ENCODE results near the gene ANXA2.

DNA sequence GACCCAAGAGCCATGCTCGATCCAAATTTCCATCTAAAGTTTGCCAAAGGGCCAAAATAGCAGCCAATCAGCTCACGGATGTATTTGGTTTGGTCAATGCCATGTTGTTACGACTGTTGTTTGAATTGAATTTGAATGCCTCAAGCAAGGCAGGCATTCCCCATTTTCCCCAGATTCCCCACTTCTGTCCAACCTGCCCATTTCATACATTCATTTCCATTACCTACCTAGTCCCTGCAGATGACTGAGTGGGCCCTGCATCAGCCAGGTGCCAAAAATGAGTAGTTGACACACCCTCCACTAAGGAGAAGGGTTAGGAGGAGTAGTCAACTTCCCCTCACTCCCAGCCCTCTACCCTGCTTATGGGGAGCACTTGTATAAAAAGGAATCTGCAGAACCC, 51.7 kb downstream of the ANXA2 start:
- TF ChIP-seq, protein P1, sequence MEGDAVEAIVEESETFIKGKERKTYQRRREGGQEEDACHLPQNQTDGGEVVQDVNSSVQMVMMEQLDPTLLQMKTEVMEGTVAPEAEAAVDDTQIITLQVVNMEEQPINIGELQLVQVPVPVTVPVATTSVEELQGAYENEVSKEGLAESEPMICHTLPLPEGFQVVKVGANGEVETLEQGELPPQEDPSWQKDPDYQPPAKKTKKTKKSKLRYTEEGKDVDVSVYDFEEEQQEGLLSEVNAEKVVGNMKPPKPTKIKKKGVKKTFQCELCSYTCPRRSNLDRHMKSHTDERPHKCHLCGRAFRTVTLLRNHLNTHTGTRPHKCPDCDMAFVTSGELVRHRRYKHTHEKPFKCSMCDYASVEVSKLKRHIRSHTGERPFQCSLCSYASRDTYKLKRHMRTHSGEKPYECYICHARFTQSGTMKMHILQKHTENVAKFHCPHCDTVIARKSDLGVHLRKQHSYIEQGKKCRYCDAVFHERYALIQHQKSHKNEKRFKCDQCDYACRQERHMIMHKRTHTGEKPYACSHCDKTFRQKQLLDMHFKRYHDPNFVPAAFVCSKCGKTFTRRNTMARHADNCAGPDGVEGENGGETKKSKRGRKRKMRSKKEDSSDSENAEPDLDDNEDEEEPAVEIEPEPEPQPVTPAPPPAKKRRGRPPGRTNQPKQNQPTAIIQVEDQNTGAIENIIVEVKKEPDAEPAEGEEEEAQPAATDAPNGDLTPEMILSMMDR (IDR thresholded peaks at IDR 0.05) = no peak
- TF ChIP-seq EZH2 (IDR thresholded peaks at IDR 0.05; ENCODE audit: borderline replicate concordance, insufficient read depth, low read depth, low read length, poor library complexity, severe bottlenecking) = no peak
